Posterior vena cava (tissue), 2 donors: ENCODE measurements around the gene ENPP6. TPM values are rescaled to one million over a fixed set of nuclear protein-coding genes. Genes with fewer than 3 reads are reported as not detected.

Experiments
- DNase-seq: peaks from one replicate; pipeline ENCODE4 v3.0.0-alpha.2; 2020; ENCODE audit warnings: low spot score
- intact Hi-C, 2 donors: fragments of 100-400 bp; cut with DNase I; formaldehyde crosslinking; loops; one replicate each; pipeline versions ENCODE4 v1.14.1 to v1.14.2; 2022 to 2023
- total RNA-seq, 2 donors: library from RNA; stranded (reverse); fragmentation: NEBNext Ultra II Directional; extraction: Animal tissue kit (Norgen Biotek cat#: 25700); gene quantifications; one replicate each; pipeline ENCODE4 v1.2.1, GENCODE V29; 2021
- donor health status: DM: yes; HTN: yes; CAD: no.
- donor health status: DM: yes; HTN: yes; CAD: no.

ENPP6 gene
- total RNA-seq, 2 donors from 2014 or later = 0.19 to 0.83 TPM

DNA sequence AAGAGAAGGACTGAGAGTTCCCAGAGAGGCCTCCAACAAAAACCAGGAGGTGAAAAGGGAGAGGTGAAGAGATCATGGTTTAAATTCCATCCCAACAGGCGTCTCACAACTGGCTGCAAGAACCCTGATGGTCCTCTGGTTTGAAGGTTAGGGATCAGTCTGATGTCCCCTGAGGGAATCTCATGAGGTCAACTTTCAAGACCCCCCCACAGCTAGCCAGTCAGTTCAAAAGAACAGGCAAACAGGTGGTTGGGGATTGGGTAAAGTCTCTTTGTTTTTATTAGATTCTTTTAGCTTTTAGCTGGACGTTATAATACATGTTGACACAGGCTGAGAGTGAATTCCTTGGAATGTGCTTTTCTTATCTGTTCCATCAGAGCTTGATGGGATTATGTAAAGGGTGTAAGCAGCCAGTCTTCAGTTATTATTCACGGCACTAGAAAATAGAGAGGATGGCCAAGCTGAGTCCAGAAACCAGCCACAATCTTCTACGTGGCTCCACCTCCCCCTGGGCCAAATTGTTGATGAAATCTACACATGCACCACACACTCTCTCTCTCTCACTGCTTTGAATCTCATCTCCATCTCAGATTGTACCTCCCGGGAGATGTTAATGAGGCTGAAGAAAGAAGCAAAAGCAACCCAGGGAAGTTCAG lies 20.8 kb downstream of the ENPP6 start:
- intact Hi-C loops = loop anchor here in 1 of 2 donors (5.0 kb wide), 1 partner anchor 1970 kb away; no protein-coding TSS in a partner anchor
- no peak for DNase-seq

DNA sequence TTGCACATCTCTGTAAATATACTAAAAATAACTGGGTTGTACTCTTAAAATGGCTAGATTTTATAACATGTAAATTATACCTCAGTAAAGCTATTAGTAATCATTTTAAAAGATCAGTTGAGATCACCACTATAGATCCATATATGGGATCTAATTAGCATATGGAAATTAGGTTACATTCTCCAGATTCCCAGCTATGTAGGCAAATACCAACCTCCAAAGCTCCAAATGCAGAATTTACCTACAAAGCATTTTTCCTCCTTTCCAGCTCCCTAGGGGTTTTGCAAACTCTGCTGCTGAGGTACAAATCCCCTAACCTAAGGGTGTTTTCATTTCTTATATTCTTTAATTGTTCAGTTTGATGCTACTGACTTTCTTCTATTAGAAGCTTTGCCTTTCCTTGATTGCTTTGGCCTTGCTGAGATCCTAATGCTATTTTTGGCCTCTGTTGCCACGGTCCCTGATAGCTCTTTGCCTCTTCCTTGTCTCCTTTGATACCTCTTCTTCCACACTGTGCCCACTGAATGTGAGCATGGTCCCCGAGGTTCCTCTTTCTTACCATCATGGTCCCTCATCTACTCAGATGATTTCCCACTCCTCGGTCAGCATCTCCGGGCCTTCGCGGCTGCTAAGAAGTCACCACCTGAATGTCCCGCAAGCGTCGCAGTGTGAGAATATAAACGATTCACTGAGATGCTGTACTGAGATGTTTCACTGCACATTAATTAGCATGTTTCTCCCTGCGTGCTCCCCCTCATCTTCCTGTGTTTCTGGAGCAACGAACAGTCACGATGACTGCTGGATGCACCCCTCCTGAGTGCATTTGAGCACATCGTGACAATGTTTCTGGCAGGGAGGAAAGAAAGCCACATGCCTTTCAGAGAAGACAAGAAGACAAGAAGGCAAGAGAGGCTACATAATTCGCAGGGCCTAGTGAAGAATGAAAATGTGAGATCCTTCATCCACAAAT lies 23.8 kb downstream of the ENPP6 start:
- DNase-seq = no peak
- intact Hi-C loops = no loop called here

DNA sequence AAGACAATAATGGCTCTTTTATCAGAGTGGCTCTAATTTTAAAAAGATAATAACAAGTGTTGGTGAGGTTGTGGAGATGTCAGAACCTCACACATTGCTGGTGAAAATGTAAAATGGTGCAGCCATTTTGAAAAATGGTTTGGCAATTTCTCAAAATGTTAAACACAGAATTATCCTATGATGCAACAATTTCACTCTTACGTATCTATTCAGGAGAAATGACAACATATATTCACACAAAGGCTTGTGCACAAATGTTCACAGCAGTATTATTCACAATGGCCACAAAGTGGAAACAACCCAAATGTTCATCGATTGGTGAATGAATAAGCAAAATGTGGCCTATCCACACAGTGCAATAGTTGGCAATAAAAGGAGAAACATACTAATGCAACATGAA lies 24.7 kb downstream of the ENPP6 start:
- intact Hi-C loops = no loop called here
- no peak for DNase-seq

DNA sequence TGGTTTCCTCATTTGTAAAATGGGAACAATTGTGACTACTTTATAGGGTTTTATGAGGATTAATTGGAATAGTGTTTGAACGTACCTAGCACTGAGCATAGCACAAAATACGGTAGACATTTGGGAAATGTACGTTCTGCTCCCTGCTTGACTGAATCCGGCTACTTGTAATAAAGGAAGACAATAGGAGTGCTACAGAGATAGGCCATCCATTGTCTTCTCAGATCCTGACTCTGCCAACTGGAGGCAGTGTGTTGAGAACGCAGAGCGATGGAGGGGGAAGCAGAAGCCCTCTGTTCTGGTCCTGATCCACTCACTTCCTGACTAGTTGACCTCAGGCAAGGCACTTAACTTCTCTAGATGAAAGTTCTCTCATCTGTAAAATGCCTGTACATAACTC lies 26.4 kb downstream of the ENPP6 start:
- peak; percentile 28 for DNase-seq
- intact Hi-C loops = no loop called here

DNA sequence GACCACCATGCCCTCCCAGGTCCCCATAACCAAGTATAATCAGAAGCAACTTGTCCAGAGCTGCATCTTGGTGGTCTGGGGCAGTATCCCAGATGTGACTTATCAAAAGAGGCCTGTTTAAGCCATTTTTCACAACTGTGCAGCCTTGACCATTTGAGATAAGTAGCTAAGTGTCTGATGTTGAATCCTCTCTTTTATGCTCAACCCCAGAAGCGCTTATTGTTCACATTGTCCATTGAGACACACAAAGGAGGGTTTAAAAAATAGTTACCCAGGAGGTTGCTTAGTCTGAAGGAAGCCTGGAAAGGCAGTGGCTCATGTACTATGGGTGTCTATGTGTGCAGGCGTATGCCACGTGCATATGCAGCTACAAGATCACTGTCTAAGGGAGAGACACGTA lies 27.0 kb downstream of the ENPP6 start:
- intact Hi-C loops = no loop called here

DNA sequence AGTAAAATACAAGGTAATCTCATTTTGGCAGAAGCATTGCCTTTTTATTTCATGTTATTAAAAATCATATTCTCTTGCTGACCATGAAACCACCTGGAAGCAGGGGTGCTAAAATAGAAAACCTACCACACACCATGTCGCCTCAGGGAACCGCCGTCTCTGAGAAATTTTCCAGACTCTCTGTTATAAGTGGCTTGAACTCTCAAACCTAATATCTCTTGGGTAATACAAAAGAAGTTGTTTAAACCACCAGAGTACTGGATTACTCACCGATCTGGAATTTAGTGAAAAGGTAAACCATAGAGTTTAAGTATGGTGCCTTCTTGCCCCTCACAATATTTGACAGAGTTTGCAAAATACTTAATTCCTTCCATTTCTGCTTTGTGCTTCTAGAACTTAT lies 27.7 kb downstream of the ENPP6 start:
- intact Hi-C loops = no loop called here
- peak; percentile 26 for DNase-seq

More for the DNA sequence above, 27.0 kb downstream of the ENPP6 start:
- peak; percentile 25 for DNase-seq

DNA sequence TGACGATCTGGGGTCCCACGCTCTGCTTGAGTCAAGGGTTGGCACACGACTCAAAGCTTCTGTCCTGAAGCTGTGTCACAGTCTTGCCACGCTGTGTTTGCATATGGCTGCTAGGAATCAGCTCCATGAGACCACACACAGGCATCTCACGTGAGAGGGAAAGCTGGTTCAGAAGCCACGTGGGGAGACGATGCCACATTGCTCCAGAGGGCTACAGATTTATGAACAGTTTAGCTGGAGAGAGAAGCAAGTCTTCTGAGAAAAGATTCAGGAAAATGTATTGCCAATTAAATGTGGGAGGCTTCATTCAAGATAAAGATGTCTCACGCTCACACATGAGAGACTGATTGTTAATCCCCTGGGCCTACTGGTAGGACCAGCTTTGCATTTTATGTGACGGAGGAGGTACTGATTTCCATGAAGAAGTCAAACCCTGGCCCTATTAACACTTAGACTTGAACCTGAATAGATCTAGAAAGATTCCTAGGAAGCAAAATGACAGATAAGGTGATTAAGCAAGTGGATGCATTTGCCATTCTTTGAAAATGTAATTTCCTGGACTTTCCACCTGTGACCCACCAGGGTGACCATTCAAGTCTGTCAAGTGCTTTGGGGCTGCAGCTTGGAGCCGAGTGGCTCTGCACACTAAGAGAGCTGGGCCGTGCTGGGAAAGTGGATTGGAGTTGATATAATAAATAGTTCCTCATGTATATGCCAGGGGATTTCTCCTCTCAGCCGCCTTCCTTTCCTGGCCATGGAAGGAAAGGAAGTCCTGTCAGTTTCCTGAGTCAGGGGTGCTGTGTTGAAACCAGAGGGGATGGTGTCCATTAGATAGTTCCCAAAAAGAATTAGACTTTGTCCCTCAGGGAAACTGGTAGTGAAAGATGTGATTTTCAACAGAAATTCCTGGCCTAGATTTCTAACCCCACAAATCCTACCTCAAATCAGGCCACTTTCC lies 29.0 kb downstream of the ENPP6 start:
- DNase-seq = peak; percentile 13
- intact Hi-C loops = no loop called here

DNA sequence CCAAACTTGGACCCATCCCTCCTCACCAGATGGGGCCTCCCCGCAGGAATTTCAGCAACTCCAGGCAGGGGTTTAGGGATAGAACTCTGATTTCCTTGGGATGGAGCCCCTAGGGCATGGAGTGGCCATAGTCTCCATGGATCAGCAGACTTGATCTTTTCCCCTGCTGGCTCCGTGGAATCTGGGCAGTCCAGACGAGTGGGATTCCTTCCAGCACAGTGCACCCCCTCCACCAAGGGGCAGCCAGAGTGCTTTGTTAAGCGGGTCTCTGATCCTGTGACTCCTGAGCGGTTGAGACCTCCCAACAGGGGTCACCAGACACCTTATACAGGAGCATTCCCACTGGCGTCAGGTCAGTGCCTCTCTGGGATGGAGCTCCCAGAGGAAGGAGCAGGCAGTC lies 40.4 kb downstream of the ENPP6 start:
- intact Hi-C loops = no loop called here
- DNase-seq = no peak

DNA sequence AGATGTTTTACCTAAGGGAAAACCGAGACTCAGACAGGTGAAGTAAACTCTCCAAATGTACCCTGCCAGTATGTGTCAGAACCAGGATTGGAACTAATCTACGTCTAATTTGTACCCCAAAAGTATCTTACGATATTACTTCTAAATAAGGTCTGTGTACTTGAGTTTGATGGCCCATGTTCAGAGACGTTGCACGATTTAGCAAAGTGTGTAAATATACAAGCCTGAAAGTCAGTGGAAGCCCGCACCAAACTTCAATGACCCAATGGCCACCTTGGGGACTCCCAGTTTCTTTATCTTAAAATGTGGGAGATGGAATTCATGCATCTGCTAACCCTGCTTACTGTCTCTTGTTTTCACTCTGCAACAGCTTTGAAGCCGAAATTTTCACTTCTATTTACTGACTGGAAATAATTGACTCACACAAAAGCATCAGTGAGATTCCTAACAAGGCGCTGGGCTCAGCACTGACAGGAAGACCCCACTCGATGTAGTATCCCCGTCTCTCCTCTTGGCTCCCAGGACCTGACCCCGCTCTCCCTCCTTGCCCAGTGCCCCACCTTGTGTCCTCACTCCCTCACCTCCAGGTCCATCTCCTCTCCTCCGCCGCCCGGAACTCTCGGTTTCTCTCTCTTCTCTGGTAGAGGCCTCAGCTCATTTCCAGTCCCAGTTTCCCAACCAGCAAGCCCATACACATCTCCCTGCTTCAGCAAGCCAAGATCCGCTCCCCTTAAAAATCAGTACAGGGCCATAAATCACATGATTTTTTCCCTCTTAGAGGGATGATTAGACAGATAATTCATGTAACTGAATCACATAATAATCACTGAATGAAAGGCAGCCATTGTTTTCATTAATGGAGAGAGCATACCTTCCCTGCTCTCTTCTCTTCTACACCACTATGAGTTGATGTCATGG lies 42.8 kb downstream of the ENPP6 start:
- no peak for DNase-seq
- intact Hi-C loops = no loop called here

DNA sequence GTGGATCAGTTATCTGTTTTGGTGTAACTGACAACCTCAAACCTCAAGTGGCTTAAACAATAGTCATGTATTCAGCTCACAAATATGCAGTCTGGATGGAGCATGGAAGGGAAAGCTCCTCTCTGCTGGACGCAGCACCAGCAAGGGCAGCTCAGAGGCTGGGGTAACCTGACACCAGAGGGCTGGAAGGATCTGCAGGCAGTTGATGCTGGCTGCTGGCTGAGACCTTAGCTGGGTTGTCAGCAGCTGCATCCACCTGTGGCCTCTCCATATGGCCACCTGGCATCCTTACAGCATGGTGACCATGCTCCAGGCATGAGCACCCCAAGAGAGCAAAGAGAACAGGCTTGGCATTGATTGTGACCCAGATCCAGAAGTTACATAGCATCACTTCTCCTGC lies 46.7 kb downstream of the ENPP6 start:
- intact Hi-C loops = no loop called here
- DNase-seq = no peak

DNA sequence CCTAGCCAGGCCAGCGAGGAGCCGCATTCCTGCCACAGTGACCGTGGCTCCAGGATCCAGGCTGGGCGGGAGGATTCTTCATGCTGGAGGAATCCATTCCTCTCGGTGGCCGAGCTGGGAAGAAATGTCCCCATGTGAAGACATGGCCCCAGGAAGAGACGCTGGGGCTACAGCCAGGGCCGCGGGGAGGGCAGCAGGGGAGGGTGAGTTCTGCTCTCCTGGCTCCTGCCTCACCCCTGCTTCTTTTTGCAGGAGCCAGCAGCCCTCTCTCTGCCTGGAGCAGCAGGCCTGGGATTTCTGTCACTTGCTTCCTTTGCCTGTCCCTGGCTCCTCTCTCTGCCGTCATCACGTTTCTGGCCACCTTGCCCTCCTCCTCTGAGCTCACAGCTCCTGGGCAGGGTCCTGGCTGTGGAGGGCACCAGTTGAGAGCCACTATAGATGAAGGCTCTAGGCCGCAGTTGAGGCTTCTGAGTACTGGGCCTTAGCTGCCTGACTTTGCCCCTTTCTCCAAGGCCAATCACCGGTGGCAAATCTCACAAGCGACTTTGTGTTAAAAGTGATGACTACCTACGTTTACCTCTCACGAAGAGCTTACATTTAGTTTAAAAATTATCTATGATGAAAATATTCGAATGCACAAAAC lies 48.3 kb downstream of the ENPP6 start:
- intact Hi-C loops = loop anchor here (2.0 to 10.0 kb wide), 3 partner anchors 65 to 332 kb away; no protein-coding TSS in a partner anchor
- DNase-seq = no peak

DNA sequence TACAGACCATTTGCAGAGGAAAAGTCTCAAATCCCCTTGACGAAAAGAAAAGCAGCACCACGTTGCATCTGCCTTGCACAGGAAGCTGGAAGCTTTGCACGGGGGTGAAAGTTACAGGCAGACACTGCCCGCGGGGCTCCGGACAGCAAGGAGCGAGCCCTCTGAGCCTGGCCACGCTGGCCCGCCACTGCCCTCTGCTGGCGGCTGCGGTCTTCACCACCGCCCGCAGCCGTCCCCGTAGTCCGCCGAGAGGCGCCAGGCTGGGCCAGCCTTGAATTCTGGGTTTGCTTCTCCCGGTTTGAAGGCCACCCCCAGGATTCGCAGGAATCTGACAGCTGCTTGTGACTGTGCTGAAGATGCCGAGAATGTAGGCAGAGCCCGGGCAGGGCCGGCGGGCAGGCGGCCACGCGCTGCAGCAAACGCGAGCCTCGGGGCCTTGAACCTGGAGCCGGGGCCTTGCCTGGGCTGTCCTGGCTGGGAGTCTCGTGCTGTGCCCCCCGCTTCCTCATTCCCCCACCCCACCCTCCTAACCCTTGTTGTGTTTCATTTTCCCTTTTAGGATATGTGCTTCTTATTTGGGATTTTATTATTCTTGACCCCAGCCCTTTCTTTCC lies 49.2 kb downstream of the ENPP6 start:
- intact Hi-C loops = loop anchor here (2.0 to 10.0 kb wide), 3 partner anchors 64 to 331 kb away; no protein-coding TSS in a partner anchor
- DNase-seq = peak; percentile 94

DNA sequence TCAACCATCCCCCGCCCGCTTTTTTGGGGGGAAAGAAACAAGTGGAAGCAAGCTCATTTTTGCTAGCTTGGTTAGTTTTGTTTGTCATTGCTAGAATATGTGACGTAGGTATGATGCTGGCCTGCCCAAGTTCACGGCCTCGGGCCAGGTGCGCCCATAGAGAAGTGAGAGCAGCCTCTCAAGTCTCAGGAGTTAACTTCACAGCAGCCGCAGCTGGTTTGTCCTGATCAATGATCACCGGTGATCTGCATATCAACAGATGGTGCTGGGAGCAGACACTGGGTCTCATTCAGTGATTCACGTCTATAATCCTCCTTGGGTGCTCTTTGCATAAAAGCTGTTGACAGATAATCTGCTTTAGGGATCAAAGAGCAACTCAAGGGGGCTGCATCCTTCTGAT lies 50.1 kb downstream of the ENPP6 start:
- intact Hi-C loops = loop anchor here in 1 of 2 donors (5.0 to 10.0 kb wide), 2 partner anchors 63 to 330 kb away; no protein-coding TSS in a partner anchor
- no peak for DNase-seq

DNA sequence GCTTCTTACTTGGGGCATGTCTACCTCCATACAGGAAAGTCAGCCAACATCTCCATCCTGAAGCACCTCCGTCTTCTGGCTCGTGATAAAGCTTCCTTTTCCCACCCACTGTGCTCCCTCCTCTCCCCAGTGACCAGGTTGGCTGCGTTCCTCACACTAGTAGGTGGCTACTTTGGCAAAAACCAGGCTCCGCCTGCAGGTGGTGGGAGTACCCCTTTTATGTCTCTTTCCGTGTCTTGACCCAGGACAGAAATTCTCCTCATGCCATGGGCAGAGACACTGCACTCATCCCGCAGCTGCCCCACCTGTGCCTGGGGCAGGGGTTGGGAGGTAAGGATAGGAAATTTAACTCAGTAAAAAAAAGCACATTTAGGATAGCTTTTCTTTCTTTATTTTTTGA lies 50.9 kb downstream of the ENPP6 start:
- DNase-seq = no peak
- intact Hi-C loops = loop anchor here in 1 of 2 donors (5.0 to 10.0 kb wide), 2 partner anchors 62 to 329 kb away; no protein-coding TSS in a partner anchor

DNA sequence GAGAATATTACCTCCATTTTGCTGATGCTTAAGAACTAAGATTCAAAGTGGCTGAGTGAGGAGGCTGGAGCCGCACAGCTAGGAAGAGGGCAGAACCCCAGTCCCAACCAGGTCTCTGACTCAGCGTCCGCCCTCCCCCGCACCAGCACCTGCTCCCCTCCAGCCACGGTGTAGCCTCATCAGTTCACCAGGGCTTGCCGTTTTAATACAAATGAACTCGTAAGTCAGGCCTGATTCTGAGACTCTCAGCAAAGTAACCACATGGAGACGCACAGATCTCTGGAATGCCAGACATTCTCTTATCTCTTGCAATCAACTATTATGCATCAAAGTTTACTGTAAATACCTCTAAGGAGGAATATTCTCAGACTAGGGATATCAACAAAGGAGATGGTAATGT lies 52.4 kb downstream of the ENPP6 start:
- intact Hi-C loops = loop anchor here (2.0 to 10.0 kb wide), 3 partner anchors 60 to 328 kb away; no protein-coding TSS in a partner anchor
- no peak for DNase-seq

DNA sequence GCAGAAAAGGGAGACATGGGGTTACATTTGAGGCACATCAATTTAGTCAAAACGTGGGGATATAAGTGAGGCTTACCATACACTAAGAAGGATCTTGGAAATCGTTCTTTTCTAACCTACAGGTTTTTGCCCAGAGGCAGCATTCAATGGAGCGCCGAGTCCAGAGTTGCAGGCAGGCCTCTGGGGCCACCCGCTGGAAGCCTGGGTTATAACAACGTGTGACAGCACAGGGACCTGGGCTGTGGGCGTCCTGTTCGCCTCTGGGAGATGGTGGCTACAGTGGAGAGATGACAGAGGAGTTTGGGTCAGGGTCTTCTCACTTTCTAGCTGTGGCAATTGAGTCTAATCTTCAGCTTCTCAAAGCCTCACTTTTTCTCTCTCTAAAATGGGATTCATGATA lies 53.9 kb downstream of the ENPP6 start:
- no peak for DNase-seq
- intact Hi-C loops = loop anchor here (2.0 to 10.0 kb wide), 2 partner anchors 59 to 65 kb away; no protein-coding TSS in a partner anchor

DNA sequence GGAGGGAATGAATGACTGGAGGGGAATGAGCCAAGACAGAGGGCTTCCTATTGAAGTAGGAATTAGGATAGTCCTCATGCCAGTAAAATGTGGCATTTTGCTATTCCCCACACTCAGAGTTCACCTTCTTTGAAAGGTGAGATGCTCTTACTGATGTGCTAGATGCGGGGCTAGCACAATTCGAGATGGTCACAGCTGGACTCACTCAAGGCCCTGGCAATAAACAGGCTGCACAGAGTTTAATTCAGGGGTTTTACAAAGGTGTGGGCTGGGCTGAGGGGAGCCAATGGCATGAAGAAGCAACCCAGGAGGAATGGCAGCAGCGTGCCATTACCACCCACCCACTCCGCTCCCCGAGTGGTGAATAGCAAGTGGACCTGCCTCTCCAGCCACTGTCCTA lies 55.1 kb downstream of the ENPP6 start:
- intact Hi-C loops = loop anchor here in 1 of 2 donors (10.0 kb wide), 1 partner anchor 58 kb away; no protein-coding TSS in a partner anchor
- no peak for DNase-seq
